GM18858 (cell line): ENCODE data around the gene PAOX.
"Not testable (repeated sequence)": the region's sequence is repeated elsewhere in the genome, so short reads cannot be mapped to it uniquely, and the experiment has no call there.

ENCODE experiments used
- ATAC-seq: cut with Tn5 transposase; IDR thresholded peaks from one replicate; pipeline ENCODE4 v1.9.1; 2021; ENCODE audit not compliant: unreplicated experiment

PAOX gene

DNA sequence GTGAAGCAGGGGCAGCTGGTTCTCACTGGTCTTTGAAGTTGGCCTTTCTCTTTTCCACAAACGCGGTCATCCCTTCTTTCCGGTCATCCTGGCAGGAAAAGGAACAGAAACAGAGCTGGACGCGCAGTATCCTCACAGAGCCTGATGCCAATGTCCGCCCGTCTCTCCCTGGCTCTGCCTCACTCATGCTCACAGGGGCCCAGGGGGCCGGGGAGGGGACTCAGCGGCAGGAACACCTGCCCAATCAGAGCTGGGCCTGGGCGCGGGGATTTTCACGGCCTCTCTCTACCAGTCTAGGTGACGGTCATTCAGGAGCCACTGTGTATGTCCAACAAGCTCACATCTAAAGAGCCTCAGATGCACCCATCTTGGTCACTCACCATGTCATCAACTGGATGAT lies 16.2 kb upstream of the PAOX start:
- no peak for ATAC-seq

DNA sequence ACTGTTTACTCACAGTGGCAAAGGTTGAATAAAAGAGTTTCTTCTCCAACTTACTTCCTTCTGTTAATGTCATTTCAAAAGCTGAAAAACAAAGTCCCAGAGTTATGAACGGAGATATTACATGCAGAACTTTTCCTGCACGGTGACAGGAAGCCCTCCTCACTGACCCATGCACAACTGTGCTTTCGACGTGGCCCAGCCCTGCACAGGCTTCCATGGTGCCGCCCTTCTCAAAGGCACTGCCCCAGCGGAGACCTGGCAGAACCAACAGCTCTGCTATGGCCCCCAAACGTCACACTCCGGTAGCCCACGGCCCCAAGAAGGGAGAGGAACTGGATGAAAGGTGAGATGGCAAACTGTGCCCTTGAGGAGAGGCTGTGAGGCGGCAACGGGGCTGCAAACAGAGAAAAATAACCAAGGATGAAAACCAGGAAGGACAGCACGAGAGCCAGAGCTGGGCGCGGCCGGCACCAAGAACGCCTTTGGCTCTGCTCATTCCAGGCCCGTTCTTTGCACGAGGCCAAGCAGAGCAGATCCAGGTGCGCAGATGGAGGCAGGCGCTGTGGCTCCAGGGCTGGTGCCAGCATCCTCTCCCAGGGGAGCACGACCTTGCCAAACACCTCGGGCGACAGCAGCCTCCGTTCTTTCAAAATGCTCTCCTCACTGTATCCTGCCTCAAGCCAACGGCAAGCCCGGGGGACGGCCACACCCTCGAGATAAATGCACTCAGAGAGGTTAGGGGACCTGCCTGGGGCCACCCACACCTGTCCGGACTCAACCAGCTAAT lies 14.2 kb upstream of the PAOX start:
- no peak for ATAC-seq

DNA sequence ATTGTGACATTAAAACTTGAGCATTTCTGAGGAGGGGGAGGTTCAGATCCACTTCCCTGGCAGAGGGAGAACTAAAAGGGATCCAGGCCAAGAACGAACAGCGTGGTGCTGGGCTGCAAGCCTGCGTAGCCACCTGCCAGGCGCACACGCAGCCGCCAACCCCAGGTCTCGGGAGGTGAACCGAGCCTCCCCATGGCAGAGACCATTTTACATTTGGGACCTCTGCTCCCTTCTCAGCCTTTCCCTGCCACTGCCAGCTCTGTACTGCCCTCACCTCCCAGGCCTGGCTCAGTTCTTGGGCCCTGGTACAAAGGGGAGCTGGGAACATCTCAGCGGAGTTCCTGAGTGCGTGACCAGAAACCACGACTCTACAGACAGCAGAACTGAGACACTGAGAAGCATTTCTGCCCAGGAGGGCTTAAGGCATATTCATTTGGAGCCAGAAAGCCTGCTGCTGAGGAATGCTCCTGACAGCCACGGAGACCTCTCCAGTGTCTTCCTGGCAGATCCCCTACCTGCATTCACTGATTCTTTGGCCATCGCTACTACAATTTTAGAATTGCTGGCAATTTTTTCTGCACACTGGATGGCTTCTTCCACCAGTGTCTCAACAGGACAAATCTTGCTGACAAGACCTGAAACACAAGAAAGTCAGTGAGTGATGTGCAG lies 13.5 kb upstream of the PAOX start:
- no peak for ATAC-seq

DNA sequence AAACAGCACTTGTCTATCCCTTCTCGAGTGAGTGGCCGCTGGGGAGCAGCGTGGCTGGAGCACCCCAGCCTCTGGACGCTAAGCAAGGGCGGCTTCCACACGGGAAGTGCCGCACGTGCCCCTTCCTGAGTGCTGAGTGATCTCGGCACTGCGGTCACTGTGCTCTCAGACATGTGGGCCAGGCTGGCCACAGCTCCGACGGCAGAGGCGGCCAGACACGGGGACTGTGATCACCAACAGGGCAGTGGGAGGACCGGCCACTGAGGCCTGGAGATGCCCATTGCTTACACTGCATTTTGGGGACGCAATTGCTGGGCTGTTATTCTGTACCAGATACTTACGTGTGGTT lies 13.0 kb upstream of the PAOX start:
- no peak for ATAC-seq

DNA sequence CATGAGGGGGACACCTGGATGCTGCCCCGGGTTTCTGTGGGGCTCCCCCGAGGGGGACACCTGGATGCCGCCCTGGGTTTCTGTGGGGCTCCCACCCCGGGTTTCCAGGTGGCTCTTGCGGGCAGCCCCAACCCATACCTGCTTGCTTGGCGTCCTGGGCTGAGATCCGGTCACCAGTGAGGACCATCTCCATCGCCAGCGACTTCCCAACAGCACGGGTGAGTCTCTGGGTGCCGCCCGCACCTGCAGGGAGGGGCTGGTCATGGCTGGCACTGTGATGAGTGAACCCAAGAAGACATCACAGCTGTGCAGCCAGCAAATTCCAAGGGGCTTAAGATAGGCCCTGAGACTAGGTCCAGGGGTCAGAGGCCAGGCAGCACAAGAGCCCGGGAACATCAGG lies 12.3 kb upstream of the PAOX start:
- no peak for ATAC-seq

DNA sequence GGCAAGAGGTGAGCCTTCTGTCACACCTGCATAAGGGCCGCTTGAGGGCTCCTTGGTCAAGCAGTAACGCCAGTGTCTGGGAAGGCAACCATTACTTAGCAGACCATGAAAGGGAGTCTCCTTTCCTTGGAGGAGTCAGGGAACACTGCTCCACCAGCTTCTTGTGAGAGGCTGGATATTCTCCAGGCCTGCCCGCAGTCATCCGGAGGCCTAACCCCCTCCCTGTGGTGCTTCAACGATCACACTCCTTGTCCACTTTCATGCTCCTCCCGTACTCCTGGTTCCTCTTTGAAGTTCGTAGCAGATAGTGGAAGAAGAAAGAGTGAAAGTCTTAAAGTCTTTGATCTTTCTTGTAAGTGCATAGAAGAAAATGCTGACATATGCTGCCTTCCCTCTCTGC lies 11.6 kb upstream of the PAOX start:
- not testable (repeated sequence) for ATAC-seq

DNA sequence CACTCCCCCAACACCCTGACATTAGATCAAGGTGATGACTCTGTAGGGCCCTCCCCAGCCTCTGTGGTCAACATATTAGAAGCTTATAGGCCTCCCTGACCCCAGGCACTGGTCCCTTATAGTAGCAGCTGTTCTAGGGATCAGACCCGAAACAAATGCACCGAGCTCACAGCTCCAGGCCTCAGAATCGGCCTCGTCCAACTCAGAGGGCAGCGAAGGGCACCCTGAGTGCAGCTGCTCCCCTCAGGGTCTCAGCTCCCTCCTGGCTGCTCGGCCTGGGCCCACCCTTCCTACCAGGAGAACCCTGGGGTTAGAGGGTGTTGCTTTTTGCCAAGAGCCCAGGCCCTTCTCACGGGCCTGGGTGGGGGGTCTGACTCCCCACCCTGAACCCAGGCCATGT lies 10.9 kb upstream of the PAOX start:
- no peak for ATAC-seq

DNA sequence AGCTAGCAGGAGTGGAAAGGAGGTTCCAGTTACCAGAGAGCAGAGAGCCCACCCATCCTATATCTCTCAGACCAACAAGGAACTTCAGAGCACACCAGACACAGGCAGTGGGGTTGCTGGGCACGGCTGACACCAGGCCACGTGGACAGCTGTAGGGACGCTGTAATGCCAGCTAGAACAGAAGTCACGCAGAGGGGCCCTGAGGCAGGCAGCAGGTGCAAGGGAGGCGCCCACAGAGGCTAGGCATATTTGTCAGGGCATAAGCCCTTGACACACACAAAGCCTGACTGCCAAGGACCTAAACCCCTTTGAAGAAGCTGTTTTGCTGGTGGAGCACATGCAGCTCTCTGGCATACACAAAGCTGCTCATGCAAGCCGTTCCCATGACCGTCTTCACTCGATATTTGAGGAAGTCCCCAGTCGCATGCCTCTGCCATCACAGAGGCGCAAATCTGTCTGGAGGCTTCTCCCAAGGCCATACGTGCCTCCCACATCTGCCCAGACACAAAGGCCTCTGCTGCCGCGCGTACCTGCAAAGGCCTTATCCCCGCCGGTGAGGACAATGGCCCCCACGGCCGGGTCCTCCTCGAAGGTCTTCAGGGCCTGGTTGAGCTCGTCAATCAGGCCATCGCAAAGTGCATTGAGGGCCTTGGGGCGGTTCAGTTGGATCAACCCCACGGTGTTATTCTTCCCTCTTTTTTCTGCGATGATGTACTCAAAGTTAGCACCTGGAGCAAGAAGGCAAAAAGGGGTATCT lies 8.9 kb upstream of the PAOX start:
- no peak for ATAC-seq

DNA sequence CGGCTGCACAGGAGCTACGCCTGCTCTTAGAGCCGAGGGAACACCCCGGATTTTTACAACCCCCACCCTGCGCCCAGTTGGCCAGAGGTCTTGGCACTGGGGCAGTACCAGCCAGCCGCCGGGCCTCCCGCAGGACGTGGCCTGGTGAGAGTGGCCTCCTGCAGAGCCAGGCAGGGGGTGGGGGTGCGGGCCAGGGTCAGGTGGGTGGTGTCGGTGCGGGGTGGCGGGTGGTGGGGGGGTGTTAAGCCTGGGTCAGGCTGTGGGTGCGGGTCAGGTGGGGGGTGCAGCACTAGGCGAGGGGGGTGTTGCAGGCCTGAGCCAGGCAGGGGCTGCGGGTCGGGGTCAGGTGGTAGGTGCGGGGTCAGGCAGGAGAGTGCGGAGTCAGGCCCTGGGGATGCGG lies 6.6 kb upstream of the PAOX start:
- ATAC-seq = no peak

DNA sequence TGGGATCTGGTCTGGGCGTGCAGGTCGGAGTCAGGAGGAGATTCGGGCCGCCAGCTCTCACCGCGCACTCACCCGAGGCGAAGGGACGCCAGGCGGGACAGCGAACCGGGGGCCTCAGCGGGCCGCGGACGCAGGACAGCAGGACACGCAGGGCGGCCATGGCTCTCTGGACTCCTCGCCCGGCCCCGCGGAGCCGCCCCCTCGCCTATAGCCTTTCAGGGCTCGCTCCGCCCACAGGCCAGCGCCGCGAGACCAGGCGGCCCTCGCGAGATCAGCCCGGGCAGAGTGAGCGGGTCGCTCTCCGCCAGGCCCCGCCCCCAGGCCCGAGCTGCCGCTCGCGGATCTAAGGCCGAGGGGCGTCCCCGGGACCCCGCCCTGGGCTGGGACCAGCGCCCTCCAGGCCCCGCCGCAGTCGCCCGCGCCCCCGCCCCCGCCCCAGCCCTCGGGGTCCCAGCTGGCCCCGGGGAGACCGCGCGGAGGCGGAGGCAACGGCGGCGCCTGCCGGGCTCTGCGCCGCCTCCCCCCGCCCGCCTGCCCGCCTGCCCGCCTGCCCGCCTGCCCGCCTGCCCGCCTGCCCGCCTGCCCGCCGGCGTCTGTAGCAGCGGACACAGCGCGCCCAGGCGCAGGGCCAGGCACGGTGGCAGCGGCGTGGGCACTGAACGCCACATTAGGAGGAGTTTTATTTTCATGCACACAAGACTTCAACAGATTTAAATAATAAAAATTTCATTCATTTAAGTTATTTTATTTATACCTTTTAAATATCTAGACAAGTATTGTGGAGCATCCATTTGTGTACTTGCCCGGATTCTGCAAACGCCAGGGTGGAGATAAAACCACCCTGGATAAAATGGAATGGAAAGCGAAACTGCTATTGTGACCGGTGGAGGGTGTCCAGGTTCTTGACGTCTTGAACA lies 5.6 kb upstream of the PAOX start, which contains the start of gene ECHS1:
ECHS1 (minus strand) TSS at position 181 of the 917 bp plus-strand sequence; CDS start at position 160, 21 bp downstream.
- peak; percentile 89 for ATAC-seq

DNA sequence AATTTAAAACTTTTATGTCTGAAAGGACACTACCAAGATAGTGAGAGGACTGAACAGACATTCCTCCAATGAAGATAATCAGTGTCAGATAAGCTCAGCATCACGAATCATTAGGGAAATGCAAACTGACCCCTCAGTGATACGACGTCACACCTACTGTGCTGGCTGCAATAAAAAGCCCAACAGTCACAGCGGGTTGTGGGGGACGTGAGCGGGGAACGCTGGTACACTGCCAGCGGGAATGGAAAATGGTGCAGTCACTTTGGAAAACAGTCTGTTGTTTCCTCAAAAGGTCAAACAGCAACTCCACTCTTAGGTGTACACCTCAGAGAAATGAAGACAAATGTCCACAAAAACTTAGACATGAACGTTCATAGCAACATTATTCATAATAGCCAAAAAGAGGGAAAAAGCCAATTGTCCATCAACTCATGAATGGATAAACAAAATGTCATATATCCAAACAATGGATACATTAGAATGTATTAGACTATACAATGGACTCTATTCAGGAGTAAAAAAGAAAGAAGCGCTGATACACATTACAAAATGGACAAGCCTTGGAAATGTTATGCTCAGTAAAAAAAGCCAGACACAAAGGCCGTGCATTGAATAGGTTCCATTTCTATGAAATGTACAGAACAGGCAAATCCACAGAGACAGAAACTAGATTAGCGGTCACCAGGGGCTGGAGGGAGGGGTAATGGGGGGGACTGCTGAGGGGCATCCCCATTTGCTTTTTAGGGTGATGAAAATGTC lies 3.5 kb upstream of the PAOX start:
- no peak for ATAC-seq

DNA sequence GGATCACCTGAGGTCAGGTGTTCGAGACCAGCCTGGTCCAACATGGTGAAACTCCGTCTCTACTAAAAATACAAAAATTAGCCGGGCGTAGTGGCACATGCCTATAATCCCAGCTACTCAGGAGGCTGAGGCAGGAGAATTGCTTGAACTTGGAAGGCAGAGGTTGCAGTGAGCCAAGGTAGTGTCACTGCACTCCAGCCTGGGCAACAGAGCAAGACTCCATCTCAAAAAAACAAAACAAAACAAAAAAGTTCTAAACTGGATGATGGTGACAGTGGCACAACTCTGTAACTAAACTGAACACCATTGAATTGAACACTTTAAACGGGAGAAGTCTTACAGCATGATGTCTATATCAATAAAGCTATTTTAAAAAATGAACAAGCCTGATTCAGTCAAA lies 2.9 kb upstream of the PAOX start:
- ATAC-seq = not testable (repeated sequence)

DNA sequence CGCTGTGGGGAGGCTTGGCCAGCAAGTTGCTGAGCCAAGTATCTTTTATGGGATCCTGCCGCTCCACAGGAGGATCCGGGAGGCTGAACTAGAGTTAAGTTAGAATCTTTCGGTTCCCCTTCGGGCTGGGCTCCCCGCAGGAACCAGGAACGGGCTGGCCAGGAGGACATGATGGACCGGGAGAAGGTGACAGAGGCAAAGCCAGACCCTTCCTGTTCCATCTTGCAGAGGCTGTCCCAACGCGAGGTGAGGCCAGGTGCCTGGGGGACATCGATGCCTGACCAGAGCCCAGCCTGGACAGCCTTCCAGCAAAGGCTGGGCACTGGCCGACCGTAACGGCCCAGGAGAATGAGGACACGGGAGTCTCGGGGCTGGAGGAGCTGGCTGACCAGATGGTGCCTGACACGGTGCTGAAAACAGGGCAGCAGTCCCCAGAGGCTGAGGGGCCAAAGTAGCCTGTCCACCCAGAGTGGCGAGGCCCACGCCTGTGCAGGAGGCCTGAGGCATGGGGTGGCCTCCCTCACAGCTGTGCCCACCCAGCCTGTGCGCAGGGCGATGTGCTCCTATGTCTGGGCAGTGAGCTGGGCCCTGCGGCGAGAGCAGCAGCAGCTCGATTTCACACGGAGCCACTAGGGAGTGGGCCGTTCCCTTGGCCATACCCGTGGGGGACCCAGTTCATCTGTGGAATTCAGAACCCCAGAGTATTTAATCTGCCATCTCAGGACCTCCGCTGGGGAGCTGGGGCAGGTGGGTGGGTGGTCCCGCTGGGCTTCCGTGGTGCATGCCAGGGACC lies 1.8 kb upstream of the PAOX start:
- no peak for ATAC-seq

DNA sequence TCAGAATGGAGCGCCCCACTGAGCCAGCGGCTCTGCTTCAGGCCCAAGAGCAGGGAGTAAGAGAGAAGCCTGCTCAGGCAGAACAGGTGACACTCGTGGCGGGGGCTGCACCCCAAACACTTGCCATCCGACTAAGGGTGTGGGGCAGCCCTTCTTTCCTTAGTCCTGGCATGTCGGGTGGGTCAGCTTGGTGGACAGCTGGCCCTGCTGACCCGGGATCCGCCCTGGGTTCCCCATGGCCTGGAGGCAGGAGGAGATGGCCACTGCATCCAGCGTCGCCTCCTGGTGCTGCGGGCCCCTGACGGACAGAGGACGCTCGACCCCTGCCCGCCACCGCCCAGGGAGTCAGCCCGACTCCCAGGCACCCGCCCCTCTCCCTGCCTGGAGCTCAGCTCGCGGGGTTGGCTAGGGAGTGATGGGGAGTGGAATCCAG lies 1.2 kb upstream of the PAOX start:
- no peak for ATAC-seq

DNA sequence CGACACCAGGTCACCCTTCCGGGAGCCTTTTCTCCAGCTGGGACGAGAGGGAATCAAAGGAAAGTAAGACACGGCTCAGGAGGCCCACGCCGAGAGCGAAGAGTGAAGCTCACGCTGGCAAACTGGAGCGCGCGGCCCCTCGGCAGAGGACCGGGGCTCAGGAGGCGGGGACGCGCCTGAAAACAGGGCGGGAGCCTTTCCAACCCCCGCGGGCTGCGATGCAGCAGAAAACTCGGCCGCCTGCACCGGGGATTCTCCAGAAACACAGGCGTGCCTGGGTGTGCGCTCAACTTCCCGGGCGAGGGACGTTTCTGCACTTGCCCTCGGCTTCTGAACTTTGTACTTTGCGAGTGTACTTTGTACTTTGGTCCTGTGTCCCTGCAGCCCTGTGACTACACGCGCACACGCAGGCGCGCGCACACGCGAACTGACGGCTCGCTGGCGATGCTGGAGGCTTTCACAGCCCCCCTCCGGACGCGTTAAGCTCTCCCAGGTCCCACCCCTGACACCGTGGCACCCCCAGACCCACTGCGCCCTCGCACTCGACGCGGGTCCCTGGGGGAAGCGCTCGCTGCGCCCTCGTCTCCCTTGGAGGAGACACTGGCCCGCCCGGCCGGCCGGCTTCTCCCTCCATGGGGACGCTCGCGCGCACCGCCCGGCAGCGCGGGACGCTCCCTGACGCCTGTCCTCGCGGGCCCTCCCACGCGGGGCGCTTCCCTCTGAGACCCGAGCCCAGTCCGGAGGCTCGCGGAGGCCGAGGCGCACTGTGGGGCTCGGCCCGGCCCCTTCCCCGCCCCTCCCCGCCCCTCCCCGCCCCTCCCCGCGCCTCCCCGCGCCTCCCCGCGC lies 588 bp upstream of the PAOX start:
- no peak for ATAC-seq

DNA sequence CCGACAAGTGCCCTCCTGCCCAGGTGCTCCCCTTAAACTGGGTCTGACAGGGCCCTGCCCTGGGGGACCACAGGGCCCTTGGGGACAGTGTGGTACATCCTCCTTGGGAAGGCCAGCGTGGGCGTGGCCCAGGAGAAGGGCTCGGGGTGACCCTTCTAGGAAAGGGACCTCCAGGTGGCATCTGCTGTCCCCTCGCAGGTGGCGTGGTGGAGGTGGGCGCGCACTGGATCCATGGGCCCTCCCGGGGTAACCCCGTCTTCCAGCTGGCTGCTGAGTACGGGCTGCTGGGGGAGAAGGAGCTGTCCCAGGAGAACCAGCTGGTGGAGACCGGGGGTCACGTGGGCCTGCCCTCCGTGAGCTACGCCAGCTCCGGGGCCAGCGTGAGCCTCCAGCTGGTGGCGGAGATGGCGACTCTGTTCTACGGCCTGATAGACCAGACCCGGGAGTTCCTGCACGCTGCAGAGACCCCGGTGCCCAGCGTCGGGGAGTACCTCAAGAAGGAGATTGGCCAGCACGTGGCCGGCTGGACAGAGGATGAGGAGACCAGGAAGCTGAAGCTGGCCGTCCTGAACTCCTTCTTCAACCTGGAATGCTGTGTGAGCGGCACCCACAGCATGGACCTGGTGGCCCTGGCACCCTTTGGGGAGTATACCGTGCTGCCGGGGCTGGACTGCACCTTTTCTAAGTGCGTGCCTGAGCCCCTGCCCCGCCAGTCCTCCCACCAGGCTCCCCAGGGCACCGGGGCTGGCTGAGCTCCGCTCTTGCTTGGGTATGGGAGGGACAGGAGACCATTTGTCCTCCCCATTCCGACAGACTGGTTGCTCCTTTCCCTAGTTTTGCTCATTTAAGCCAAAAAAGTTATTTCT lies 972 bp downstream of the PAOX start:
- ATAC-seq = no peak

DNA sequence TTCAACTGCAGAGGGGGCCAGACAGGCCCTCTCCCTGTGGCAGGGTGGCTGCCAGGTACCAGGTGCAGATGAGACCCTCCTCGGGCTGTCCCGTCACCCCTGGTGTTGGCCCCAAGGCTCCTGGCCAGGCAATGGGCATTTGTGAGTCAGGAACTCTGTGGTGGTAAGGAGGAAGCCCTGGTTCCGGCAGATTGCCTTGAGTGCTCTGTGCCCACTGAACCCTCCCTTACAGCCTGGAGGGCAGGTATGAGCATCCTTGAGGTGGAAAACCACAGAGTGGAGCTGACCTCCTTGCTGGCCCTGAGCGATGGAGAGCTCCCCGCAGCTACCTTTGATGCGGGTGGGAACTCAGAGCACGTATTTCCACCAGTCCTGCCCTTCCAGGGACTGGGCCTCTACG lies 2.0 kb downstream of the PAOX start:
- no peak for ATAC-seq

DNA sequence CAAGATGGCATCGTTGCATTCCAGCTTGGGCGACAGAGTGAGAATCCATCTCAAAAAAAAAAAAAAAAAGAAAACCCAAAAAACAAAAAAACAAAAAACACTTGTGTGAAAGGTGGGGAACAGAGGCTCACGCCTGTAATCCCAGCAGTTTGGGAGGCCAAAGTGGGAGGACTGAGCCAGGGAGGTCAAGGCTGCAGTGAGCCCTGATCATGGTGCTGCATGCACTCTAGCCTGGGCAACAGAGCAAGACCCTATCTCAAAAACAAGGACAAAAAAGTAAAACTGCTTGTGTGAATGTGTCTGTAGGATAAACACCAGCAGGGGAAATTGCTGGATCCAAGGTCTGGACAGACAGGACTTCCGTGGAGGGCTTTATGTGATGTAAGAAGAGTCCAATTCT lies 4.5 kb downstream of the PAOX start:
- no peak for ATAC-seq
